Measurements from ENCODE around the gene OSER1.

OSER1 gene

DNA sequence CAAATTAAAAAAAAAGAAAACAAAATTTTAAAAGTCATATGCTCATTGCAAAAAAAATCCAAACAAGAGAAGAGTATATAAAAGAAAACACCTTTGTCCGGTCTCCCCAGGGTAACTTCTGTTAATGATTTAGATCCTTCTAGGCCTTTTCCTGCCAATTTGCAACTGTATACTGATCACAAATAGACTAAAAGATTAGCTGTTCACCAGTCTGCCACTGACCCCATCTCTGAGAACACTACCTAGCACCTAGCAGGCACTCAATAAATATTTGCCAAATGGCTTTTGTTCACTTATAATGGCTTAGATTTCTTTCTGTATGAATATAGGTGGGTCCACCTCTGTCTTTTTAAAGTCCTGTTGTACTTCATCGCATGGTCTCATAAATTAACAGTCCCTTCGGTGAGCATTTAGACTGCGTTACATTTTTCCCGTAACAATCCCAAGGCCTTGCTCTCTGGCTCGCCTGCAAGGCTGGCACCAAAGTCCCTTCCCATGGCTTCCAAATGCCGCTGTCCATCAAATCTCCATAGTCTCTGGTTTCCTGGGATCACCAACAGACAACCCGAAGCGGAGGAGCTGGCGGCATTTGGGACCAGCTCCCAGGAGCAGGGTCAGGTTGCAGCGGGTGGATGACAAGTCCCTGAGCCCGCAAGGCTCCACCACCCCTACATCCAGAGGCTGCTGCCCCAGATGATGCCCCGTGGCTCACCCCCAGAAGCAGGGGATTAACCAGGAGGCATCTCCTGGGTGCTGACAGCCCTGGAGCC, 35.4 kb downstream of the OSER1 start:
- no peak for TF ChIP-seq CTCF (conservative IDR thresholded peaks at IDR 0.05; ENCODE audit: low read depth, low read length)
- H3K4me3 ChIP-seq (ENCODE audit: low read length): no peak overlapping the region
- DNase-seq (ENCODE audit: low read depth): no peak

GRCh38 chr20:44173846-44174245, 36.7 kb downstream of the OSER1 start:
- TF ChIP-seq CTCF (conservative IDR thresholded peaks at IDR 0.05; ENCODE audit: low read depth, low read length): no peak
- DNase-seq (ENCODE audit: low read depth): no peak
- H3K4me3 ChIP-seq (ENCODE audit: low read length): no peak overlapping the region

GRCh38 chr20:44173116-44173515, 37.5 kb downstream of the OSER1 start:
- no peak for TF ChIP-seq CTCF (conservative IDR thresholded peaks at IDR 0.05; ENCODE audit: low read depth, low read length)
- H3K4me3 ChIP-seq (ENCODE audit: low read length): no peak overlapping the region
- DNase-seq (ENCODE audit: low read depth): no peak

DNA sequence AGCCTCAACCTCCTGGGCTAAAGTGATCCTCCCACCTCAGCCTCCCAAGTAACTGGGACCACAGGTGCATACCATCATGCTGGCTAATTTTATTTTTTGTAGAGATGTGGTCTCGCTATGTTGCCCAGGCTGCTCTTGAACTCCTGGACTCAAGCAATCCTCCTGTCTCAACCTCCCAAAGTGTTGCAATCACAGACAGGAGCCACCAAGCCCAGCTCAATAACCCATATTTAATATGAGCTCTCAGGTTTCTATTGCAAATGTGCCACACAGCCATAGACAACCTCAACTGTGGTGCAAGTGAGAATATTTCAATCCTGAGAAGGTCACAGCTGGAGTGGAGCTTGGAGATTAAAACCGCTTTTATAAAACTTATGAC, 38.0 kb downstream of the OSER1 start:
- no peak for TF ChIP-seq CTCF (conservative IDR thresholded peaks at IDR 0.05; ENCODE audit: low read depth, low read length)
- no peak for DNase-seq (ENCODE audit: low read depth)

GRCh38 chr20:44171775-44172571, 38.6 kb downstream of the OSER1 start:
- no peak for DNase-seq (ENCODE audit: low read depth)
- TF ChIP-seq CTCF (conservative IDR thresholded peaks at IDR 0.05; ENCODE audit: low read depth, low read length): no peak
- no peak overlapping the region for H3K4me3 ChIP-seq (ENCODE audit: low read length)

More for the DNA sequence above, 38.0 kb downstream of the OSER1 start:
- no peak overlapping the region for H3K4me3 ChIP-seq (ENCODE audit: low read length)

DNA sequence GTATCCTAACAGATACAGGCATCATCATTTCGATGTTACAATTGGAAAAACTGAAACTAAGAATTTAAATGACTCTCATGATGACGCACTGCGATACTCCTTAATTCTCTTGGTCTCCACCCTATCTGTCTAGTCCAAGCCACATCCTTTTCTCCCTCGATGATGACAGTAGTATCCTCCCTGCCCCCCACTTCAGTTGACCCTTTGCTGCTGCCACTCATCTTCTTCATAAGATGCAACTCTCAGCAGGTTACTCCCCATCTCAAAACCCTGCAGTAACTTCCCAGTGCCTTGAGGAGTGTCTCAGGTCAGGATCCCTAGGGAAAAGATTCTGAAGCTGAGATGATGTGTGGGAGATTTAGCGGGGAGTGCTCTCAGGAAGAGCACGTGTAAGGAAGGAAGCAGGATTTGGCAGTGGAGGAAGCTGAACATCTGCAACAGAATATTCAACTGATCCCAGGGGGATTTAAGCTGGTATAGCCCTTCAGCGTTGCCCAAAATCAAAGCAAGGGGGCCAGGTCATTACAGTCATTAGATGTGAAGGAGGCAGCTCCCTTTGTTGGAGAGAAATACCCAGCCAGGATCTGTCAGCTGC, 39.7 kb downstream of the OSER1 start:
- H3K4me3 ChIP-seq (ENCODE audit: low read length): no peak overlapping the region
- DNase-seq (ENCODE audit: low read depth): no peak
- no peak for TF ChIP-seq CTCF (conservative IDR thresholded peaks at IDR 0.05; ENCODE audit: low read depth, low read length)
